D721Med (cell line): Measurements from ENCODE around the gene GSE1.
A peak's percentile ranks its signal among the peaks of the same experiment; 100 is the strongest.

ENCODE experiments used
- DNase-seq: peaks from one replicate; pipeline ENCODE4 v3.0.0; 2011; ENCODE audit warnings: low spot score; ENCODE audit not compliant: insufficient read length
- FAIRE-seq: peaks from 2 replicates; lab custom pipeline; 2011; peaks lifted over from hg19 to GRCh38; lab: Jason Lieb, UNC
- TF ChIP-seq, protein P1 (sequence below): IDR thresholded peaks from 2 replicates; pipeline ENCODE4 v1.5.1; 2012; ENCODE audit warnings: mild to moderate bottlenecking, control low read depth; ENCODE audit not compliant: insufficient read depth; ENCODE audit errors: missing control alignments

The GSE1 gene

DNA sequence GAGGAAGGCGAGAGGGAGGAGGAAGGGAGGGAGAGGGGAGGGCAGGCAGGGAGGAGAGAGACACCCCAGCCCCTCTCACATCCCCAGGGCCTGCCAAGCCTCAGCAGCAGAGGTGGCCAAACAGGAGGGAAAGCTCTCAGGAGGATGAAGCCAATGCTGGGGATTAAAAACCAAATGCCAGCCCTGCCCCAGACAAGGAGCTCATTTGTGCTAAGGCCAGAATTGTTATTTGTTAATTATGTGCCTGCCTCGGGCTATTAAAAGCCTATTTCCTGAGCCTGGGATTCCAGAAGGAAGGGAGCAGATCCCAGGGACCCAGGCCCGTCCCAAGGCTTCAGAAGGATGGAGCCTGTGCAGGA lies 103.5 kb downstream of the GSE1 start:
- DNase-seq (no peak), FAIRE-seq (no peak)
- TF ChIP-seq, protein P1, sequence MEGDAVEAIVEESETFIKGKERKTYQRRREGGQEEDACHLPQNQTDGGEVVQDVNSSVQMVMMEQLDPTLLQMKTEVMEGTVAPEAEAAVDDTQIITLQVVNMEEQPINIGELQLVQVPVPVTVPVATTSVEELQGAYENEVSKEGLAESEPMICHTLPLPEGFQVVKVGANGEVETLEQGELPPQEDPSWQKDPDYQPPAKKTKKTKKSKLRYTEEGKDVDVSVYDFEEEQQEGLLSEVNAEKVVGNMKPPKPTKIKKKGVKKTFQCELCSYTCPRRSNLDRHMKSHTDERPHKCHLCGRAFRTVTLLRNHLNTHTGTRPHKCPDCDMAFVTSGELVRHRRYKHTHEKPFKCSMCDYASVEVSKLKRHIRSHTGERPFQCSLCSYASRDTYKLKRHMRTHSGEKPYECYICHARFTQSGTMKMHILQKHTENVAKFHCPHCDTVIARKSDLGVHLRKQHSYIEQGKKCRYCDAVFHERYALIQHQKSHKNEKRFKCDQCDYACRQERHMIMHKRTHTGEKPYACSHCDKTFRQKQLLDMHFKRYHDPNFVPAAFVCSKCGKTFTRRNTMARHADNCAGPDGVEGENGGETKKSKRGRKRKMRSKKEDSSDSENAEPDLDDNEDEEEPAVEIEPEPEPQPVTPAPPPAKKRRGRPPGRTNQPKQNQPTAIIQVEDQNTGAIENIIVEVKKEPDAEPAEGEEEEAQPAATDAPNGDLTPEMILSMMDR, result no peak

DNA sequence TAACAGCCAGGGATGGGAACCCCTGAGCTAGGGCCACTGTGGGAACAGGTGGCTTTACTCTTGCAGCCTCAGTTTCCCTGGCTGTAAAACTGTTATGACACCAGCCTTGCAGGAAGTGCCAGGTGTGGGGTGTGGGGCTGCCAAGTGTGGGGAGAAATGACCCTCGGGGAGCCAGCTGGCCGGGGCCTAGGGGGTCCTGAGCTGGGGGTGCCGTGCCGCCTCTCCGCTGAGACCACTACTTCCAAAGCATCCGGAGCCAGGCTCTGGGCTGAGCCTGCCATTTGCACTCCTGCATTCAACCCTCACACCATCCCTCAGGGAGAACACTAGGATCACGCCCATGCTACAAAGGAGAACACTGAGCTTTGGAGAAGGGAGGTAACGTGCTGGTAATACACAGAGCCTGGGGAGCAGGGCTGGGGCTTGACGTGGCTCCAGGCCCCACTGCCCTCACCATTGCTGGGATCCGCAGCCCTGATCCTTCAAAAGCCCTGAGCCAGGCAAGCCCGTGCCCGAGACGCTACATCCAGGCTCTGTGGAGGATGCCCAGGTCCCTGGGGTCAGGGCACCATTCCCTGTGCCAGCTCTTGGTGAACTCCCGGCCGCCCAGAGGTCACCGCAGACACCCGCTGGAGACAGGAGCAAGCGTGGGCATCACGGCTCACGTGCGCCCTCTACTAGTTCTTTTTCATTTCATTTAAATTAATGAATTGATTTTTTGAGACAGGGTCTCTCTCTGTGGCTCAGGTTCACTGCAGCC lies 104.5 kb downstream of the GSE1 start:
- no peak for DNase-seq
- TF ChIP-seq, protein P1, result peak; percentile 70
- FAIRE-seq, result no peak

DNA sequence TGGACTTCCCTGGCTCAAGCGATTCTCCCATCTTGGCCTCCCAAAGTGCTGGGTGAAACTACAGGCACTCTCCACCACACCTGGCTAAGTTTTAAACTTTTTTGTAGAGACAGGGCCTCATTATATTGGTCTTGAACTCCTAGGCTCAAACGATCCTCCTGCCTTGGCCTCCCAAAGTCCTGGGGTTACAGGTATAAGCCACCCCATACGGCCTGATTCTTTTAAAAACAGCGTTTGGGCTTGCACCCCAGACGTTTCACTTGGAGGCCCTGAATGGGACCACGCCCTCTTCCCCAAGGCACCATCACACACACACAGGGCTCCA lies 105.0 kb downstream of the GSE1 start:
- no peak for DNase-seq
- TF ChIP-seq, protein P1, result no peak
- no peak for FAIRE-seq

DNA sequence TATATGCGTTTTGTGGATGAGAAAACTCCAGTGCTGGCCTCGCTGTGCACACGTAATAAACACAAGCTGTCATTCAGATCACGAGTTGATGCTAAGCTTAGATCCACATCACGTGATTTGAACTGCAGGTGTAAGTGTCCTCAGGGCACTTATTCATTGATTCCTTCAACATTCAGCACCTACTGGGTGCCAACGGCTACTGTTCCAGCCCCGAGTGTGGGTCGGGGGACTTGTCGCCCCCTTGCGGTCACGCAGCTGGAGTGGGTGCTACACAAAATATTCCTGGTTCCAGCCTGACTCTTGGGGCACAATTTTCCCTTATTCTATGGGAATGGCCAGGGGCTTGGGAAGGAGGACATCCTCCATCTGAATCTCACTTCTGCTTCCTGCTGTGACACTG lies 105.6 kb downstream of the GSE1 start:
- FAIRE-seq (no peak), DNase-seq (no peak)
- TF ChIP-seq, protein P1, result peak; percentile 44

GRCh38 chr16:85719605-85720301 lies 106.6 kb downstream of the GSE1 start:
- FAIRE-seq, result no peak
- TF ChIP-seq, protein P1, result no peak
- no peak for DNase-seq

GRCh38 chr16:85720302-85720637 lies 107.1 kb downstream of the GSE1 start:
- FAIRE-seq (no peak), DNase-seq (no peak)
- TF ChIP-seq, protein P1, result no peak
